H9 (cell line): ENCODE measurements around the gene ERRFI1. TPM values are rescaled to one million over a fixed set of nuclear protein-coding genes. Genes with fewer than 3 reads are reported as not detected.

ENCODE experiments used
- DNase-seq: peaks from one replicate; pipeline ENCODE4 v3.0.0-alpha.2; 2017
- H2AFZ ChIP-seq: one replicate; pipeline ENCODE4 v1.6.1; 2013; ENCODE audit warnings: mild to moderate bottlenecking, low read length, control low read depth, moderate library complexity
- H2AK5ac ChIP-seq: 2 replicates; pipeline ENCODE4 v1.6.1; 2013; ENCODE audit warnings: low read length, control low read depth, mixed read lengths; ENCODE audit not compliant: insufficient read length
- H2BK120ac ChIP-seq: one replicate; pipeline ENCODE4 v1.6.1; 2013; ENCODE audit warnings: low read depth, mild to moderate bottlenecking, low read length, control low read depth, inconsistent platforms; ENCODE audit not compliant: poor library complexity, severe bottlenecking
- H2BK12ac ChIP-seq: 2 replicates; pipeline ENCODE4 v1.6.1; 2013; ENCODE audit warnings: low read length, control low read depth, mixed read lengths, low read depth; ENCODE audit not compliant: insufficient read length
- H2BK15ac ChIP-seq: 2 replicates; pipeline ENCODE4 v1.6.1; 2013; ENCODE audit warnings: low read depth, low read length, control low read depth
- H2BK20ac ChIP-seq: one replicate; pipeline ENCODE4 v1.6.1; 2013; ENCODE audit warnings: low read depth, mild to moderate bottlenecking, low read length, control low read depth, inconsistent platforms; ENCODE audit not compliant: poor library complexity, severe bottlenecking
- H2BK5ac ChIP-seq: 2 replicates; pipeline ENCODE4 v1.6.1; 2013; ENCODE audit warnings: low read length, control low read depth, mixed read lengths; ENCODE audit not compliant: insufficient read length
- H3K14ac ChIP-seq: 2 replicates; pipeline ENCODE4 v1.6.1; 2013; ENCODE audit warnings: low read length, control low read depth; ENCODE audit not compliant: insufficient read depth
- H3K18ac ChIP-seq: 2 replicates; pipeline ENCODE4 v1.6.1; 2013; ENCODE audit warnings: low read depth, mild to moderate bottlenecking, mixed read lengths, low read length, control low read depth; ENCODE audit not compliant: insufficient read length
- H3K23ac ChIP-seq: 2 replicates; pipeline ENCODE4 v1.6.1; 2013; ENCODE audit warnings: low read length, control low read depth, mixed read lengths, low read depth; ENCODE audit not compliant: insufficient read length
- H3K23me2 ChIP-seq: 2 replicates; pipeline ENCODE4 v1.6.1; 2013; ENCODE audit warnings: low read depth, mild to moderate bottlenecking, mixed read lengths, low read length, control low read depth; ENCODE audit not compliant: insufficient read length, poor library complexity, severe bottlenecking
- H3K27ac ChIP-seq: 2 replicates; pipeline ENCODE4 v1.5.1; 2013; ENCODE audit warnings: low read length, control low read depth, mixed read lengths, low read depth; ENCODE audit not compliant: insufficient read length
- H3K27me3 ChIP-seq: 2 replicates; pipeline ENCODE4 v1.6.1; 2013; ENCODE audit warnings: low read length, control low read depth, inconsistent platforms; ENCODE audit not compliant: insufficient read depth
- H3K4ac ChIP-seq: 2 replicates; pipeline ENCODE4 v1.6.1; 2013; ENCODE audit warnings: low read depth, mild to moderate bottlenecking, control low read depth, inconsistent platforms, low read length, moderate library complexity
- H3K4me1 ChIP-seq: 2 replicates; pipeline ENCODE4 v1.6.1; 2013; ENCODE audit warnings: low read length, control low read depth, inconsistent platforms; ENCODE audit not compliant: insufficient read depth
- H3K4me2 ChIP-seq: 2 replicates; pipeline ENCODE4 v1.6.1; 2013; ENCODE audit warnings: low read length, control low read depth, mixed read lengths; ENCODE audit not compliant: insufficient read length, insufficient read depth
- H3K56ac ChIP-seq: 2 replicates; pipeline ENCODE4 v1.6.1; 2013; ENCODE audit warnings: low read depth, mild to moderate bottlenecking, mixed read lengths, low read length, control low read depth; ENCODE audit not compliant: insufficient read length
- H3K79me1 ChIP-seq: 2 replicates; pipeline ENCODE4 v1.6.1; 2013; ENCODE audit warnings: low read depth, mild to moderate bottlenecking, moderate library complexity, low read length, control low read depth, inconsistent platforms; ENCODE audit not compliant: insufficient read depth, poor library complexity, severe bottlenecking
- H3K79me2 ChIP-seq: 2 replicates; pipeline ENCODE4 v1.6.1; 2013; ENCODE audit warnings: low read length, control low read depth, inconsistent platforms; ENCODE audit not compliant: insufficient read depth
- H3K9ac ChIP-seq: 2 replicates; pipeline ENCODE4 v1.6.1; 2013; ENCODE audit warnings: low read length, control low read depth, mixed read lengths; ENCODE audit not compliant: insufficient read length; ENCODE audit errors: extremely low read depth
- H3K9me3 ChIP-seq: one replicate; pipeline ENCODE4 v1.6.1; 2013; ENCODE audit warnings: low read depth, low read length, inconsistent platforms; ENCODE audit not compliant: control insufficient read depth
- H3T11ph ChIP-seq: one replicate; pipeline ENCODE4 v1.6.1; 2013; ENCODE audit warnings: mild to moderate bottlenecking, low read length, control low read depth, inconsistent platforms
- H4K20me1 ChIP-seq: one replicate; pipeline ENCODE4 v1.6.1; 2013; ENCODE audit not compliant: control insufficient read depth, insufficient read length, insufficient read depth
- H4K5ac ChIP-seq: 2 replicates; pipeline ENCODE4 v1.6.1; 2013; ENCODE audit warnings: low read depth, mild to moderate bottlenecking, mixed read lengths, low read length, control low read depth; ENCODE audit not compliant: insufficient read length
- H4K8ac ChIP-seq: replicated peaks from 2 replicates; pipeline ENCODE4 v1.6.1; 2013; ENCODE audit warnings: low read length, control low read depth, mixed read lengths, low read depth; ENCODE audit not compliant: insufficient read length
- H4K91ac ChIP-seq: 2 replicates; pipeline ENCODE4 v1.6.1; 2013; ENCODE audit warnings: low read depth, mild to moderate bottlenecking, moderate library complexity, mixed read lengths, low read length, control low read depth; ENCODE audit not compliant: insufficient read length
- H3K27ac Mint-ChIP-seq, 3 experiments: 2 replicates in 2 of 3; 3 replicates in 1 of 3; pipeline ENCODE4 v1.8.0; 2020 to 2021; ENCODE audit warnings: mixed read lengths in 3 of 3, mild to moderate bottlenecking in 1 of 3, moderate library complexity in 1 of 3
- H3K27me3 Mint-ChIP-seq: 2 replicates; pipeline ENCODE4 v1.8.0; 2021; ENCODE audit warnings: low read depth, mild to moderate bottlenecking, moderate library complexity, mixed read lengths
- H3K36me3 Mint-ChIP-seq, 3 experiments: 2 replicates in 2 of 3; 3 replicates in 1 of 3; pipeline ENCODE4 v1.8.0; 2020 to 2021; ENCODE audit warnings: low read depth in 3 of 3, mixed read lengths in 3 of 3; ENCODE audit not compliant: insufficient read depth in 1 of 3
- H3K4me1 Mint-ChIP-seq, 2 experiments: 2 replicates each; pipeline ENCODE4 v1.8.0; 2020; ENCODE audit warnings: mixed read lengths in 2 of 2
- H3K4me3 Mint-ChIP-seq, 2 experiments: 2 replicates in 1 of 2; 3 replicates in 1 of 2; pipeline ENCODE4 v1.8.0; 2020 to 2021; ENCODE audit warnings: mild to moderate bottlenecking in 2 of 2, mixed read lengths in 2 of 2, moderate library complexity in 1 of 2
- H3K9me3 Mint-ChIP-seq, 2 experiments: 2 replicates in 1 of 2; 3 replicates in 1 of 2; pipeline ENCODE4 v1.8.0; 2020; ENCODE audit warnings: mild to moderate bottlenecking in 2 of 2, mixed read lengths in 2 of 2, moderate library complexity in 1 of 2
- CTCF ChIP-seq: fragments of 200-600 bp; sonication (generic); conservative IDR thresholded peaks from 3 replicates; pipeline ENCODE4 v1.8.0; 2021; ENCODE audit warnings: antibody characterized with exemption, mild to moderate bottlenecking
- WGBS: extraction: QIAGEN DNeasy Blood & Tissue Kit; methylation state at CpG from one replicate; pipeline ENCODE4 v1.1.7; 2013; ENCODE audit warnings: missing lambda C conversion rate, low lambda C conversion rate, mixed read lengths; ENCODE audit not compliant: insufficient read length; ENCODE audit errors: extremely low coverage; 5-methylcytosine and 5-hydroxymethylcytosine counted together
- total RNA-seq: library from RNA; stranded (reverse); gene quantifications from 2 replicates; pipeline ENCODE4 v1.2.1, GENCODE V29; 2021

Gene ERRFI1
- total RNA-seq, 1 experiment from 2014 or later: 20.8 TPM

GRCh38 chr1:7989762-7990428, 36.2 kb downstream of the ERRFI1 start:
- no peak overlapping the region for H3T11ph ChIP-seq
- H2BK15ac ChIP-seq: no peak overlapping the region
- DNase-seq: no peak
- H3K27me3 Mint-ChIP-seq: no peaks in the 10 kb centered on the region; the same call in 1 of the 2 replicates
- peaks cover 20 to 53% of the 10 kb centered on the region in 2 experiments for H3K4me1 Mint-ChIP-seq
- H3K27me3 ChIP-seq: no peaks in the 10 kb centered on the region
- H3K27ac Mint-ChIP-seq: no peak overlapping the region; a peak in 1 of 7 replicates
- H3K27ac ChIP-seq: no peak overlapping the region
- H3K9me3 Mint-ChIP-seq: peaks cover 0 to 5% of the 10 kb centered on the region in 2 experiments; a peak in 1 of 5 replicates
- 100% methylated on average over 1 of the region's 2 CpGs for WGBS
- H3K4ac ChIP-seq: no peak overlapping the region
- no peaks in the 10 kb centered on the region for H3K79me1 ChIP-seq
- no peak overlapping the region for H2AK5ac ChIP-seq
- H3K36me3 Mint-ChIP-seq: peaks cover 23 to 37% (median 31%) of the 10 kb centered on the region in 3 experiments; a peak in 6 of 7 replicates
- H2AFZ ChIP-seq: no peak overlapping the region
- no peaks in the 10 kb centered on the region for H3K23me2 ChIP-seq
- H3K79me2 ChIP-seq: no peaks in the 10 kb centered on the region
- peak overlapping the region; percentile 85 for H4K8ac ChIP-seq
- H3K14ac ChIP-seq: no peak overlapping the region
- no peak overlapping the region for H2BK120ac ChIP-seq
- H2BK5ac ChIP-seq: no peak overlapping the region
- H3K4me3 Mint-ChIP-seq: peak overlapping the region in 1 of 2 experiments; percentile 16; a peak in 2 of 5 replicates
- H3K9me3 ChIP-seq: no peaks in the 10 kb centered on the region
- H4K20me1 ChIP-seq: peaks cover 3% of the 10 kb centered on the region
- no peak overlapping the region for H2BK12ac ChIP-seq
- no peak overlapping the region for H3K4me2 ChIP-seq
- no peaks in the 10 kb centered on the region for H3K4me1 ChIP-seq
- H2BK20ac ChIP-seq: no peak overlapping the region
- H4K5ac ChIP-seq: peak overlapping the region; percentile 15
- peak overlapping the region; percentile 51 for H3K56ac ChIP-seq
- H3K18ac ChIP-seq: peak overlapping the region; percentile 58
- no peak overlapping the region for H3K23ac ChIP-seq
- no peak overlapping the region for H3K9ac ChIP-seq
- no peak overlapping the region for H4K91ac ChIP-seq
- TF ChIP-seq CTCF: no peak
